GM18526 (cell line): ENCODE results near the gene RBM48.

Source experiments
- POLR2A ChIP-seq: IDR thresholded peaks from 3 replicates; pipeline ENCODE4 v1.6.1; 2011; ENCODE audit not compliant: insufficient read length; ENCODE audit errors: extremely low read depth

The RBM48 gene

DNA sequence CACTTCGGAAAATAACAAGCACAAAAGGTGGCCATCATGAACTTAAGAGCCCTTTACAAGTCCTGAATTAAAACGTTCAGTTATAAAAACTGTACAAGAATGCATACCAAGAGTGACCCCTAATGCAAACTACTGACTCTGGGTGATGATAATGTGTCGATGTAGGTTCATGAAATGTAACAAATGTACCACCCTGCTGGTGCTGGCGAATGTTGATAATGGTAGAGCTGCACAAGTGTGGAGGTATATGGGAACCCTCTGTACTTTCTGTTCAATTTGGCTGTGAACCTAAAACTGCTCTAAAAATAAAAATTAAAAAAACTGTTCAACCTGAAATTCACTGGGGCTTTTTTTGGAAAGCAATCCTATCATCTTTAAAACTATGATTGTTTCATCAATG is 58.2 kb downstream of the RBM48 start:
- TF ChIP-seq POLR2A, result no peak
